Activated CD4-positive, alpha-beta T cell treated with anti-CD3 and anti-CD28 coated beads, Interleukin-2, amount 50 U/mL, for 1 hour (primary cell): ENCODE results near the gene RAD51D.
A peak's percentile ranks its signal among the peaks of the same experiment; 100 is the strongest.
"Not testable (repeated sequence)": the region's sequence is repeated elsewhere in the genome, so short reads cannot be mapped to it uniquely, and the experiment has no call there.

Source experiments
- DNase-seq: peaks from one replicate; pipeline ENCODE4 v3.0.0-alpha.2; 2020

Gene RAD51D

GRCh38 chr17:35138218-35138617 is 18.6 kb upstream of the RAD51D start:
- no peak for DNase-seq

- DNase-seq: no peak
Measured at GRCh38 chr17:35135322-35135721, 15.7 kb upstream of the RAD51D start.

GRCh38 chr17:35132816-35133550 is 13.3 kb upstream of the RAD51D start:
- no peak for DNase-seq

GRCh38 chr17:35132099-35132498 is 12.4 kb upstream of the RAD51D start:
- DNase-seq: no peak

GRCh38 chr17:35130392-35130791 is 10.7 kb upstream of the RAD51D start:
- DNase-seq: no peak

GRCh38 chr17:35129973-35130351 is 10.3 kb upstream of the RAD51D start:
- DNase-seq: no peak

GRCh38 chr17:35129154-35129972 is 9.7 kb upstream of the RAD51D start:
- no peak for DNase-seq

GRCh38 chr17:35127751-35128514 is 8.3 kb upstream of the RAD51D start:
- DNase-seq: no peak

- no peak for DNase-seq
Measured at GRCh38 chr17:35121315-35121714, 1.7 kb upstream of the RAD51D start, which contains the start of gene FNDC8. FNDC8 (plus strand) TSS chr17:35121615; CDS start chr17:35121694, 79 bp downstream.

GRCh38 chr17:35117984-35118383 is 1.7 kb downstream of the RAD51D start:
- DNase-seq: peak; percentile 20

- no peak for DNase-seq
Measured at GRCh38 chr17:35116845-35117244, 2.8 kb downstream of the RAD51D start.

- DNase-seq: not testable (repeated sequence)
Measured at GRCh38 chr17:35110791-35111190, 8.9 kb downstream of the RAD51D start.

GRCh38 chr17:35104844-35105450 is 14.7 kb downstream of the RAD51D start:
- no peak for DNase-seq

- DNase-seq: no peak
Measured at GRCh38 chr17:35103271-35103670, 16.4 kb downstream of the RAD51D start.

GRCh38 chr17:35101725-35102124 is 17.9 kb downstream of the RAD51D start:
- DNase-seq: no peak

GRCh38 chr17:35101036-35101435 is 18.6 kb downstream of the RAD51D start:
- DNase-seq: no peak

- DNase-seq: no peak
Measured at GRCh38 chr17:35099908-35100307, 19.8 kb downstream of the RAD51D start.

- DNase-seq: no peak
Measured at GRCh38 chr17:35097776-35098175, 21.9 kb downstream of the RAD51D start.

GRCh38 chr17:35095741-35096140 is 23.9 kb downstream of the RAD51D start:
- DNase-seq: no peak

- DNase-seq: no peak
Measured at GRCh38 chr17:35094902-35095301, 24.8 kb downstream of the RAD51D start.

- not testable (repeated sequence) for DNase-seq
Measured at GRCh38 chr17:35090707-35091106, 29.0 kb downstream of the RAD51D start.

- peak; percentile 47 for DNase-seq
Measured at GRCh38 chr17:35089586-35090296, 29.9 kb downstream of the RAD51D start.
